WERI-Rb-1 (cell line): ENCODE data around the gene CPEB1.
A peak's percentile ranks its signal among the peaks of the same experiment; 100 is the strongest.

Experiments
- DNase-seq: peaks from one replicate; pipeline ENCODE4 v3.0.0-alpha.2; 2020
- H3K27ac ChIP-seq: fragments of 250-450 bp; sonication (Bioruptor Pico); 2 replicates; pipeline ENCODE4 v1.5.1; 2020; ENCODE audit warnings: mild to moderate bottlenecking, moderate library complexity
- H3K27me3 ChIP-seq: fragments of 250-450 bp; sonication (Bioruptor Pico); 2 replicates; pipeline ENCODE4 v1.5.1; 2021; ENCODE audit warnings: mild to moderate bottlenecking, low read depth, moderate library complexity; ENCODE audit not compliant: insufficient read depth, severe bottlenecking
- H3K36me3 ChIP-seq: fragments of 250-450 bp; sonication (Bioruptor Pico); 2 replicates; pipeline ENCODE4 v1.5.1; 2020; ENCODE audit warnings: mild to moderate bottlenecking, moderate library complexity
- H3K4me3 ChIP-seq: 2 replicates; pipeline ENCODE4 v1.5.1; 2011; ENCODE audit warnings: low read depth, mild to moderate bottlenecking, control low read depth, low read length
- H3K9me3 ChIP-seq: fragments of 250-450 bp; sonication (Bioruptor Pico); 2 replicates; pipeline ENCODE4 v1.5.1; 2021; ENCODE audit warnings: mild to moderate bottlenecking, moderate library complexity; ENCODE audit not compliant: severe bottlenecking
- TF ChIP-seq, protein P1 (sequence below): IDR thresholded peaks from 2 replicates; pipeline ENCODE4 v1.5.1; 2011; ENCODE audit warnings: low read depth, mild to moderate bottlenecking, control low read depth, inconsistent platforms, low read length

CPEB1 gene

DNA sequence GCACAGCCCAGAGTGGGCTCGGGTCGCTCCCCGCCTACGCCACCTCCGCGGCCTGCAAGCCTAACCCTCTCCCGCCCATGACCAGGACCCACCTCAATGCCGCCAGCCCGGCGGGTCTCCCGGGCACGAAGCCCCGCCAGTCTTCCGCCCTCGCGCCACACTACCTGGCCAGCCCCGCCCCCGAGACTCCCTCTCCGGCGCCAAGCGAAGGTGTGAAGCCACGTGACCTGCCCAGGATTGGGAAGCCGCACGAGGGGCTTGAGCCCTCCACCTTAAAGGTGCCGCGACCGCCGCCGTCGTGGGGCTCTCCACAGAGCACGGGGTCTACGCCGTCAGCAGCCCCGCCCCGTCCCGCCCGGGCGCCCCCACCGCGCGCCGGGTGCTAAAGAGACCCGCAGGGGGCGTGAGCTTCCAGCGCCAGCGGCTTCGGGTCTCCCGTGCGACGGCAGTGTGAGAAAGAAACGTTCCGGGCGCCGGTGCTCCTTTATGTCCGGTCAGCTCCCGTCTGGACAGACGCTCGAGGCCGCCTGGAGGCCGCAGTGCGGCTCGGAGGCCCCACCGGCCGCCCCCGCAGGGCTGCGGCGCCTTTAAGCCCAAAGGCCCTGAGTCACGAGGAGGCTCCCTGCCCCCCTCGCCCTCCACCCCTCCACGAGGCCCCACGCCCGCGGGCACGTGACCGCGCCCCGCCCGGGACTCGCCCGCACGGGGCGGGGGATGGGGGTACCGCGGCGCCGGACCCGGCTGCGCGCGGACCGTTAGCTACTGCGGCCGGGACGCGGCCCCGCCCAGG, at the start of gene CPEB1:
Gene CPEB1, minus strand, starts transcription at position 319 of the 790 bp plus-strand sequence. CDS start 18,904 bp downstream, outside the sequence.
- TF ChIP-seq, protein P1, sequence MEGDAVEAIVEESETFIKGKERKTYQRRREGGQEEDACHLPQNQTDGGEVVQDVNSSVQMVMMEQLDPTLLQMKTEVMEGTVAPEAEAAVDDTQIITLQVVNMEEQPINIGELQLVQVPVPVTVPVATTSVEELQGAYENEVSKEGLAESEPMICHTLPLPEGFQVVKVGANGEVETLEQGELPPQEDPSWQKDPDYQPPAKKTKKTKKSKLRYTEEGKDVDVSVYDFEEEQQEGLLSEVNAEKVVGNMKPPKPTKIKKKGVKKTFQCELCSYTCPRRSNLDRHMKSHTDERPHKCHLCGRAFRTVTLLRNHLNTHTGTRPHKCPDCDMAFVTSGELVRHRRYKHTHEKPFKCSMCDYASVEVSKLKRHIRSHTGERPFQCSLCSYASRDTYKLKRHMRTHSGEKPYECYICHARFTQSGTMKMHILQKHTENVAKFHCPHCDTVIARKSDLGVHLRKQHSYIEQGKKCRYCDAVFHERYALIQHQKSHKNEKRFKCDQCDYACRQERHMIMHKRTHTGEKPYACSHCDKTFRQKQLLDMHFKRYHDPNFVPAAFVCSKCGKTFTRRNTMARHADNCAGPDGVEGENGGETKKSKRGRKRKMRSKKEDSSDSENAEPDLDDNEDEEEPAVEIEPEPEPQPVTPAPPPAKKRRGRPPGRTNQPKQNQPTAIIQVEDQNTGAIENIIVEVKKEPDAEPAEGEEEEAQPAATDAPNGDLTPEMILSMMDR: peak; percentile 51
- peak within 1 kb of the TSS; percentile 58 for H3K4me3 ChIP-seq
- peak within 1 kb of the TSS; percentile 74 for H3K27ac ChIP-seq
- no peaks in the 10 kb centered on the region for H3K27me3 ChIP-seq
- peak; percentile 65 for DNase-seq
- H3K9me3 ChIP-seq: no peaks in the 10 kb centered on the region
- no peaks in the 10 kb centered on the region for H3K36me3 ChIP-seq

- no peak for DNase-seq
- TF ChIP-seq, protein P1: no peak
- peaks cover 27% of the 10 kb centered on the region for H3K36me3 ChIP-seq
- no peaks in the 10 kb centered on the region for H3K27me3 ChIP-seq
- no peak overlapping the region for H3K4me3 ChIP-seq
- no peaks in the 10 kb centered on the region for H3K9me3 ChIP-seq
- H3K27ac ChIP-seq: no peak overlapping the region
Observed at GRCh38 chr15:82692171-82692570, 45.0 kb upstream of the CPEB1 start.

DNA sequence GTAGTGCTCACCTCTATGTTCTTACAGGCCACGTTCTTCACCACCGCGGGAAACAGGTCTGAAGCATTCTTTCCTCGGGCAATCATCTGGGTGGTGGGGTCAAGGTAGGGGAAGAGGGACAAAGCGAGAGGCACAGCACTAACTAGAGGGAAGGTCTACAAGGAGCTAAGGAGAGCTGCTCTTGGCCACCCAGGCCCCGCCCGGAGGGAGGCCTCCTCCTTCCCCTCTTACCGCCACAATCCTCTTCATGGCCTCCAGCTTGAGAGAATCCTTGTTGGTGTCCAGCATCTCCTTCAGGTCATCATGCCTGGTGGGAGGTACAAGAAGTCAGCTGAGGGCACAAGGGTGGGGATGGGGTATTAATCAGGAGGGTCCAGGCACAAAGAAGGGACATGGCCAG, 42.0 kb upstream of the CPEB1 start:
- Histone ChIP-seq H3K4me3 (no peak overlapping the region), H3K27ac (peak overlapping the region; percentile 45), H3K36me3 (peaks cover 31% of the 10 kb centered on the region), H3K27me3 (no peaks in the 10 kb centered on the region), H3K9me3 (no peaks in the 10 kb centered on the region)
- DNase-seq: peak; percentile 39
- TF ChIP-seq, protein P1: no peak

DNA sequence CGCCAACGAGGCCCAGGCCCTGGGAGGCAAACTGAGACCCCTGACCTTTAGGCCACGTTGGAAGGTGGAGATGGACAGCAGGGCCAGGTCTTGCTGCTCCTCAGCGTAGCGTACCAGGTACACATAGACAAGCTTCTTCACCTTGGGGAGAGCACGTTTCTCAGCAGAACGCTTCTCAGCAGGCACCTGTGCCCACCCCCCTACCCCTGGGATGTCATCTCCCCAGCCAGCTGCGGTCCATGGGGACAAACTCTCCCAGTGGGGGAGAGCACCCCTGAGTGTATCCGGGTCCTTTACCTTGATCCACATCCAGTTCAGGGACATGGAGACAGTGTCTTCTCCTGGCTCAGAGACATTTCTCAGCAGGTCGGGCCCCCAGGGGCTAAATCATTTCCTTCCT, 41.5 kb upstream of the CPEB1 start:
- peak overlapping the region; percentile 45; the same call in 1 of the 2 replicates for H3K27ac ChIP-seq
- peaks cover 31% of the 10 kb centered on the region for H3K36me3 ChIP-seq
- H3K27me3 ChIP-seq: no peaks in the 10 kb centered on the region
- H3K4me3 ChIP-seq: no peak overlapping the region
- no peak for DNase-seq
- TF ChIP-seq, protein P1: no peak
- H3K9me3 ChIP-seq: no peaks in the 10 kb centered on the region

- H3K9me3 ChIP-seq: no peaks in the 10 kb centered on the region
- TF ChIP-seq, protein P1: no peak
- H3K27ac ChIP-seq: no peak overlapping the region
- no peaks in the 10 kb centered on the region for H3K27me3 ChIP-seq
- peaks cover 36% of the 10 kb centered on the region for H3K36me3 ChIP-seq
- H3K4me3 ChIP-seq: no peak overlapping the region
- no peak for DNase-seq
Observed at GRCh38 chr15:82681371-82681770, 34.2 kb upstream of the CPEB1 start.
